ENCODE data around the gene ABHD2.
"Not testable (repeated sequence)": the region's sequence is repeated elsewhere in the genome, so short reads cannot be mapped to it uniquely, and the experiment has no call there.

DNA sequence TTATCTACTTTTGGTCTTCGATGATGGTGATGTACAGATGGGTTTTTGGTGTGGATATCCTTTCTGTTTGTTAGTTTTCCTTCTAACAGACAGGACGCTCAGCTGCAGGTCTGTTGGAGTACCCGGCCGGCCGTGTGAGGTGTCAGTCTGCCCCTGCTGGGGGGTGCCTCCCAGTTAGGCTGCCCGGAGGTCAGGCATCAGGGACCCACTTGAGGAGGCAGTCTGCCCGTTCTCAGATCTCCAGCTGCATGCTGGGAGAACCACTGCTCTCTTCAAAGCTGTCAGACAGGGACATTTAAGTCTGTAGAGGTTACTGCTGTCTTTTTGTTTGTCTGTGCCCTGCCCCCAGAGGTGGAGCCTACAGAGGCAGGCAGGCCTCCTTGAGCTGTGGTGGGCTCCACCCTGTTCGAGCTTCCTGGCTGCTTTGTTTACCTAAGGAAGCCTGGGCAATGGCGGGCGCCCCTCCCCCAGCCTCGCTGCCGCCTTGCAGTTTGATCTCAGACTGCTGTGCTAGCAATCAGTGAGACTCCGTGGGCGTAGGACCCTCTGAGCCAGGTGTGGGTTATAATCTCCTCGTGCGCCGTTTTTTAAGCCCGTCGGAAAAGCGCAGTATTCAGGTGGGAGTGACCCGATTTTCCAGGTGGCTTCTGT is 39.1 kb upstream of the ABHD2 start:
- TF ChIP-seq, protein P1, sequence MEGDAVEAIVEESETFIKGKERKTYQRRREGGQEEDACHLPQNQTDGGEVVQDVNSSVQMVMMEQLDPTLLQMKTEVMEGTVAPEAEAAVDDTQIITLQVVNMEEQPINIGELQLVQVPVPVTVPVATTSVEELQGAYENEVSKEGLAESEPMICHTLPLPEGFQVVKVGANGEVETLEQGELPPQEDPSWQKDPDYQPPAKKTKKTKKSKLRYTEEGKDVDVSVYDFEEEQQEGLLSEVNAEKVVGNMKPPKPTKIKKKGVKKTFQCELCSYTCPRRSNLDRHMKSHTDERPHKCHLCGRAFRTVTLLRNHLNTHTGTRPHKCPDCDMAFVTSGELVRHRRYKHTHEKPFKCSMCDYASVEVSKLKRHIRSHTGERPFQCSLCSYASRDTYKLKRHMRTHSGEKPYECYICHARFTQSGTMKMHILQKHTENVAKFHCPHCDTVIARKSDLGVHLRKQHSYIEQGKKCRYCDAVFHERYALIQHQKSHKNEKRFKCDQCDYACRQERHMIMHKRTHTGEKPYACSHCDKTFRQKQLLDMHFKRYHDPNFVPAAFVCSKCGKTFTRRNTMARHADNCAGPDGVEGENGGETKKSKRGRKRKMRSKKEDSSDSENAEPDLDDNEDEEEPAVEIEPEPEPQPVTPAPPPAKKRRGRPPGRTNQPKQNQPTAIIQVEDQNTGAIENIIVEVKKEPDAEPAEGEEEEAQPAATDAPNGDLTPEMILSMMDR (IDR thresholded peaks at IDR 0.05): not testable (repeated sequence)
- not testable (repeated sequence) for TF ChIP-seq POLR2A (IDR thresholded peaks at IDR 0.05)
